Skeletal muscle tissue (tissue), 4 donors: ENCODE results near the gene DCDC2C. TPM values are rescaled to one million over a fixed set of nuclear protein-coding genes. Genes with fewer than 3 reads are reported as not detected.

Experiments used
- H3K27ac ChIP-seq: one replicate; pipeline ENCODE4 v1.7.0; 2013; ENCODE audit warnings: mild to moderate bottlenecking, low read depth, low read length, inconsistent platforms
- H3K27me3 ChIP-seq, 3 donors: one replicate each; pipeline ENCODE4 v1.7.0; 2013; ENCODE audit warnings: low read length in 3 of 3; ENCODE audit not compliant: control insufficient read depth in 3 of 3, insufficient read depth in 3 of 3
- H3K36me3 ChIP-seq, 3 donors: one replicate each; pipeline ENCODE4 v1.7.0; 2013; ENCODE audit warnings: low read length in 3 of 3; ENCODE audit not compliant: control insufficient read depth in 3 of 3, insufficient read depth in 3 of 3
- H3K4me1 ChIP-seq, 3 donors: one replicate each; pipeline ENCODE4 v1.7.0; 2013; ENCODE audit warnings: low read length in 3 of 3, mild to moderate bottlenecking in 3 of 3; ENCODE audit not compliant: control insufficient read depth in 3 of 3, insufficient read depth in 3 of 3
- H3K4me3 ChIP-seq, 3 donors: one replicate each; pipeline ENCODE4 v1.7.0; 2013; ENCODE audit warnings: low read length in 3 of 3
- H3K9ac ChIP-seq, 3 donors: one replicate each; pipeline ENCODE4 v1.7.0; 2013; ENCODE audit warnings: low read length in 3 of 3, mild to moderate bottlenecking in 3 of 3, moderate library complexity in 2 of 3, low read depth in 1 of 3
- H3K9me3 ChIP-seq, 3 donors: one replicate each; pipeline ENCODE4 v1.7.0; 2013; ENCODE audit warnings: low read length in 3 of 3; ENCODE audit not compliant: control insufficient read depth in 3 of 3
- total RNA-seq: library from RNA; depleted of rRNA; stranded (reverse); fragments of >200 nt; gene quantifications from one replicate; pipeline ENCODE4 v1.2.3, GENCODE V29; 2014
- donor health status: Osteomylitis.

Gene DCDC2C
- total RNA-seq, 1 donor from 2014 or later = not detected

- peak overlapping the region in 2 of 3 donors; percentile 13 to 24 for H3K4me3 ChIP-seq
Measured at GRCh38 chr2:3778851-3779495, 75.6 kb downstream of the DCDC2C start.

DNA sequence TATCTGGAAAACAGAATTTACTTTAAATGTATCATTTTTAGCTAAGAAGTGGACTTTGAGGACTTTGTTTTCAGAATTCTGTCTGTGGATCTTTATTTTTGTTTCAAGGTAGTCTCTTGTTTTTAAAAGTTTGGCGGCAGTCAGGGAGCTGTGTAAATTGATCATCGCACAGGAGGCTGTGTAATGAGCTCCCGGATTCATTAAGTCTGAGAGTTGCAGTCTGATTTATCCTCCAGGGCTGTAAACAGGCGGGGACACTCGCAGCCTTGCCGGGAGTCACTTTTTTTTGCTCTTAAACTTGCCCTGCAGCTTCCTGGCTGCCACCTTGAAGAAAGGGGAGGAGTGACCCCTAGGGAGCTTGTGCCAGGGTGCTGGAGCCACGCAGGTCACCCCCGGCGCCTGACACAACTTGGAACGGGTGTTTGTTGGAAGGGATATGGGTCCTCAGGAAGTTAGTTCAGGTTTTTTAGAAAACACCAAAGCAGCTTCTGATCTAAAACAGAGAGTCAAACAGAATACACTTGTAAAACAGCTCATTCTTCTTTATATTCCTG, 76.2 kb downstream of the DCDC2C start:
- peaks cover 4 to 13% (median 9%) of the 10 kb centered on the region in 3 donors for H3K27me3 ChIP-seq
- H3K36me3 ChIP-seq = no peaks in the 10 kb centered on the region
- no peak overlapping the region for H3K9ac ChIP-seq
- peaks cover 0 to 9% (median 2%) of the 10 kb centered on the region in 3 donors for H3K4me1 ChIP-seq
- H3K4me3 ChIP-seq = no peak overlapping the region
- H3K9me3 ChIP-seq = no peaks in the 10 kb centered on the region
- no peak overlapping the region for H3K27ac ChIP-seq

More at GRCh38 chr2:3778851-3779495, 75.6 kb downstream of the DCDC2C start:
- no peak overlapping the region for H3K27ac ChIP-seq
- H3K9ac ChIP-seq = no peak overlapping the region
- H3K4me1 ChIP-seq = peaks cover 0 to 9% (median 2%) of the 10 kb centered on the region in 3 donors
- H3K9me3 ChIP-seq = no peaks in the 10 kb centered on the region
- H3K27me3 ChIP-seq = peaks cover 4 to 13% (median 9%) of the 10 kb centered on the region in 3 donors
- no peaks in the 10 kb centered on the region for H3K36me3 ChIP-seq

GRCh38 chr2:3780477-3781402, 77.4 kb downstream of the DCDC2C start:
- peaks cover 0 to 9% (median 2%) of the 10 kb centered on the region in 3 donors for H3K4me1 ChIP-seq
- no peaks in the 10 kb centered on the region for H3K9me3 ChIP-seq
- peaks cover 4 to 13% (median 12%) of the 10 kb centered on the region in 3 donors for H3K27me3 ChIP-seq
- H3K9ac ChIP-seq = no peak overlapping the region
- H3K4me3 ChIP-seq = peak overlapping the region in 1 of 3 donors; percentile 12
- no peak overlapping the region for H3K27ac ChIP-seq
- no peaks in the 10 kb centered on the region for H3K36me3 ChIP-seq

GRCh38 chr2:3784731-3785130, 81.4 kb downstream of the DCDC2C start:
- Histone ChIP-seq H3K36me3 (no peaks in the 10 kb centered on the region), H3K27ac (no peak overlapping the region), H3K27me3 (peaks cover 0 to 3% (median 0%) of the 10 kb centered on the region in 3 donors), H3K9ac (no peak overlapping the region), H3K4me3 (no peak overlapping the region), H3K4me1 (peaks cover 0 to 3% (median 2%) of the 10 kb centered on the region in 3 donors), H3K9me3 (no peaks in the 10 kb centered on the region)

GRCh38 chr2:3785220-3785889, 82.0 kb downstream of the DCDC2C start:
- Histone ChIP-seq H3K27ac (no peak overlapping the region), H3K36me3 (no peaks in the 10 kb centered on the region), H3K9ac (no peak overlapping the region), H3K27me3 (peaks cover 0 to 3% (median 0%) of the 10 kb centered on the region in 3 donors), H3K4me3 (no peak overlapping the region), H3K9me3 (no peaks in the 10 kb centered on the region), H3K4me1 (peaks cover 0 to 2% (median 2%) of the 10 kb centered on the region in 3 donors)

DNA sequence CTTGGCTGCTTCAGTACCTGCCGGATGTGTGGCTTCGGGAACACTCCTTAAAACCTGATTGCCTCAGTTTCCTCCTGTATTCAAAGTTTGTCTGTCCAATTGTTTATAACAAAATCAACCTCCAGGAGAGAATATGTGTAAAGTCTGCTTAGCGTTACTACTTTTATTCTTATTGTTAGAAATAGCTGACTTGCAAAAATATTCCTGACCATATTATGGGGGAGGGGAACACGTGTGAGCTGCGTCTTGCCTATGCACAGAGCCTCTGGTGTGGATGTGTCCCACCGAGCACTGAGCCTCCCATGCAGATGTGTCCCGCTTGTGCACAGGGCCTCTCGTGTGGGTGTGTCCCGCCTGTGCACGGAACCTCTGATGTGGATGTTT, 82.5 kb downstream of the DCDC2C start:
- Histone ChIP-seq H3K4me3 (no peak overlapping the region), H3K27me3 (peaks cover 0 to 3% (median 0%) of the 10 kb centered on the region in 3 donors), H3K9ac (no peak overlapping the region), H3K27ac (no peak overlapping the region), H3K36me3 (no peaks in the 10 kb centered on the region), H3K4me1 (no peaks in the 10 kb centered on the region), H3K9me3 (no peaks in the 10 kb centered on the region)

DNA sequence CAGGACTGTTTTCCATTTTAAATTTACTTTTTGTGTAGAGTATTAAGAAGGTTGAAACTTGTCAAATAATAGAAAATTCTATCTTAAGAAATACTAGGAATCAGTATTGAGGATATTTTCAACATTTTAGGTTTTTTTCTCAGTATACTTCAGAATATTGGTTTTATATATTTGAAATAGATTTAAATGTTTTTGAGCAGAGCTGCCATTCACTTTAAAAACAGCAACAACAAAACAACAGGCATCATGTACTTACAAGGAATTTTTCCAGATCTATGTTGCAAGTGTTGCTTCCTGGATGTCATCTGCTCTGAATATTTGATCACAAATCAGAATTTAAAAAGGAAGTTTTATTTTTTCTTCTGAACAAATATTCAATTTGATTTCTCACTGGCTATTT, 84.4 kb downstream of the DCDC2C start:
- Histone ChIP-seq H3K9ac (no peak overlapping the region), H3K27me3 (peaks cover 0 to 3% (median 0%) of the 10 kb centered on the region in 3 donors), H3K9me3 (no peaks in the 10 kb centered on the region), H3K27ac (no peak overlapping the region), H3K4me1 (no peaks in the 10 kb centered on the region), H3K36me3 (no peaks in the 10 kb centered on the region), H3K4me3 (no peak overlapping the region)

DNA sequence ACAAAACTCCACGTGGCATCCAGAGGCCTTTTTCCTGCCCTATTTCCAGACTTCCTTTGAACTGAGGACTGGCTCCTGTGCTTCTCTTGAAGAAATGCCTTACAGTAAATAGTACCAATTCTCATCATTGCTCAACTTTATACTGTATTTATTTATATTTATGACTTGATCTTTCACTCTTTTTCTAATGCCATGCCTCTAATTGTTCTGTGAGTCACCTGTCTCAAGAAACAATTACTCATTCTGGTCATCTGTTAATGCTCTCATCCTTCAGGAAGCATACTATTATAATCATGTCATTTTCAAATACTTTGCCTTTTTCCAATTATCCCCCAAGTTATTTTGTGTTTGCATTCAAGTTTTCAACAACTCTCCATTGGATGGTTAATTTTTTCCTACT, 85.9 kb downstream of the DCDC2C start:
- Histone ChIP-seq H3K4me1 (no peaks in the 10 kb centered on the region), H3K27ac (no peak overlapping the region), H3K36me3 (no peaks in the 10 kb centered on the region), H3K9ac (no peak overlapping the region), H3K4me3 (no peak overlapping the region), H3K27me3 (peaks cover 0 to 3% (median 0%) of the 10 kb centered on the region in 3 donors), H3K9me3 (no peaks in the 10 kb centered on the region)

DNA sequence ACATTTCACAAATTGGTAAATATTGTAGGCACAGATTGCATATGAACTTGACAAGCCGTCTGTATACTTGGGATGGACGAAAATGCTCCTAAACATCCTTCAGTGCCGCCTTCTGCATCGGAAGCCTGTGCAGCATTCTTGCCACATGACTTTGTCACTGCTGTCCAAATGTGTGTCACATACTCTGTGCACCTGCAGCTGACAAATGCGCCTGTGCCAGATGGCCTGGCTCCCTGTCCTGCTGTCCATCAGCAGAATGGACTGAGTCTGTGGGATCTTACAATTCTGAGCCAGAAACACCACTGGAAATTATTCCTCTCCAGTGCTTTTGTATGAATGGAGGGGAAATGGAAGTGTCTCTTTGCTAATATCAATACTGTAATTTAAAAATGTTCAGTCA, 89.9 kb downstream of the DCDC2C start:
- Histone ChIP-seq H3K9me3 (no peaks in the 10 kb centered on the region), H3K4me1 (no peaks in the 10 kb centered on the region), H3K27ac (no peak overlapping the region), H3K9ac (no peak overlapping the region), H3K4me3 (no peak overlapping the region), H3K36me3 (no peaks in the 10 kb centered on the region), H3K27me3 (no peaks in the 10 kb centered on the region)
